ENCODE measurements around the gene CEACAM21.
"Not testable (repeated sequence)": the region's sequence is repeated elsewhere in the genome, so short reads cannot be mapped to it uniquely, and the experiment has no call there.

Gene CEACAM21

DNA sequence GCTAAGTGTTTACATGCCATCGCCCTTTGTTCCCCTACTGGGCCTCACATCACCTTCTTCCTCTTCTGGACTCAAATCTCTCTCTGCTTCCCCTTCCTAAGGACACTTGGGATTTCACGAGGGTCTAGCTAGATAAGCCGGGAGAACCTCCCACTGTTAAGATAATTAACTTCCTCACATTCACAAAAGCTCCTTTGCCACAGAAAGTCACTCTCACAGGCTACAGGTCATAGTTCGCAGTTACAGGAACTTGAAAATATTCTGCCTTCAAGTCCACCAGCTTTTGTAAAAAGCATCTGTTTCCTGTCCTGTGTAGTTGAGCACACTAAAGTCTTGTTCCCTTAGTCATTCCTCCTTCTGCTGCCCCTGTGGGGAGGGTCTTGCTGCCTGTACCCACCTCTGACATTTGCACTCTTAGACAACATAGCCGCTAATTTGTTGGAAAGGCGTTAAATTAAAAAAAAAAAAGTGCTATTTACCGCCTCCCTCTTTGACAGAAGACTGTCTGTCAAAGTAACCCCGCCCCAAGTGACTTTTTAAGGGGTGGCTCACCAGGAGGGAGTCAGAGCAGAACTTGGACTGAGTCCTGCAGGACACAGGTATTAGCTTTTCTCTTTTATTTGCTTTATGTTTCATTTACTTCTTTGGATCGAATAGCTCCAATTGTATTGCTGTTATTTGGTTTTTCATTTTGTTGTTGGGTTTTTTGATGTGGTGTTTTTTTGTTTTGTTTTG, 26.8 kb upstream of the CEACAM21 start:
- DNase-seq (ENCODE audit: low read depth in 2 of 2), result peak in 1 of 2 experiments; percentile 68

DNA sequence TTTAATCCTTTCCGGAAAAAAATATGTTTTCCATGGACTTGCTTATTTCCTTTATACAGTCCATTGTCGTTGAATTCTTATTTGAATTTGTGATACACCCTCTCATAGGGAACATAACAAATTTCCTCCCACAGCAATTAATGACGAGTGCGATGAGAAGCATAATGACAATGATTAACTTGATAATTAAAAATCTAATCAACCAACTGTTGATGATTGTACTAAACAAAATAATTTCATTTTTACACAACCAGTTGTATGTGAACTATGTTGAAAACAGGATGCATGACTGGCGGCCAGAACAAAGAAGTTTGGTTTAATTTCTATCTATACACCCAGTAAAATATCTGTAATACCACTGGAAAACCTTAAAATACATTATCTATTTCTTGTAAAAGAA, 26.1 kb upstream of the CEACAM21 start:
- DNase-seq (ENCODE audit: low read depth in 2 of 2), result no peak

DNA sequence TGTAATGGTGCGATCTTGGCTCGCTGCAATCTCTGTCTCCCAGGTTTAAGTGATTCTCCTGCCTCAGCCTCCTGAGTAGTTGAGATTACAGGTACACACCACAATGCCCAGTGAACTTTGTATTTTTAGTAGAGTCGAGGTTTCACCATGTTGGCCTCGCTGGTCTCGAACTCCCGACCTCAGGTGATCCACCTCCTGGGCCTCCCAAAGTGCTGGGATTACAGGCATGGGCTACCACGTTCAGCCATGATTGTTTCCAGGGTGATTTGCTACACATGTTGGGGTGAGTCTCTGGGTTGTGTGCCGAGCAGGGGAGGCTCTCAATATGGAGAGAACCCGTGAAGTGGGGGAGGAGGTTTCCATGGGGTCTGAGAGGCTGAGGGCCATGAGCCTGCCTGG, 24.8 kb upstream of the CEACAM21 start:
- DNase-seq (ENCODE audit: low read depth in 2 of 2), result no peak

DNA sequence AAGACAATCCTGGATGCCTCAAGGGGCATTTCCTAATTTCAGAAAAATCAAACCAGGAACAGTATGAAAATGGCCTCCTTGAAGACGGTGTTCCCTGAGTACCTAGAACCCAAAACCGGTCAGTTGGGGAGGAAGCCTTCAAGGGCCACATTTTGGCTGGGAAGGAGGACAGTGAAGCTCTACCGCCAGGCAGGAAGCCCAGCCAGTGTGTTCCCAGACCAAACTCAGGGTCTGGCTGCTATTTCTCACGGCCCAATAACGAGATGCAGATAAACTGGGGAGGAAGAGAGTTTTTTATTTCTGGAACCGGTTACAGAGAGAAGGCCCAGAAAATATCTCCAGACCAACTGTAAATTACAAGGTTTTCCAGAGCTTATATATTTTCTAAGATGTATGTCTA, 24.3 kb upstream of the CEACAM21 start:
- no peak for DNase-seq (ENCODE audit: low read depth in 2 of 2)

DNA sequence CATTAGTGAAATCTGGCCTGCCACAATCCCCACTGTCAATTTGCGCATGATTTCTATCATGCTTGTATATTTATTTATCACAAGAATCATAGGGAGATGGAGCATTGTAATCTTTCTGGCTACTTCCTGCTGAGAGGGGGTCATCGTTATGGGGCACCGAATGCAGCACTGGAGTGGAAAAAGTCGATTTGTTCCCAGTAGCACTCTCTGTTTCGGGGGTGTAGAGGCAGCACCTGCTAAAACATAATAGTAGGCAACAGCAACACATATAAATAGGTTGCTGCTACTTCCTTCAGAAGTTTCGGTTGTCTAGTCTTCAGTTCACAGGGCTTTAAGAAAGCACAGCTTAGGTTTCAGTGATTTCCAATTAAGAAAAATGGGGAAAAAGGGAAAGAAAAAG, 23.4 kb upstream of the CEACAM21 start:
- DNase-seq (ENCODE audit: low read depth in 2 of 2), result no peak

DNA sequence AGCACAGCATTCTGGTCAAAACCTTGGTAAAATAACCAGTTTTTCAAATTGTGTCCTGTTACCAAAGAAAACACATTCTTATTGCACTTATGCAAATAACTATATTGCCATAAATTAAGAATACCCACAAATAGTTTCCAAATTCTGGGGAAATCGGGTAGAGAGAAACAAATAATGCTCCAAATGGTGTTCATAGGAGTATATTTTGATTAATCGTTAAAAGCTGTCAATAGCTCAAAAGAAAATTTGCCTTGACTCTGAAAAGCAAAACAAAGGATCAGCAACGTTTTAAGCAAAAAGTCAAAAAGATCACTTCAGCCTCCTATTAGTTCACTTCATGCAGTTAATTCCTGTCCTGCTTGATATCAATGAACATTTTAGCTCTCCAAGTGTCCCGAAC, 22.2 kb upstream of the CEACAM21 start:
- no peak for DNase-seq (ENCODE audit: low read depth in 2 of 2)

DNA sequence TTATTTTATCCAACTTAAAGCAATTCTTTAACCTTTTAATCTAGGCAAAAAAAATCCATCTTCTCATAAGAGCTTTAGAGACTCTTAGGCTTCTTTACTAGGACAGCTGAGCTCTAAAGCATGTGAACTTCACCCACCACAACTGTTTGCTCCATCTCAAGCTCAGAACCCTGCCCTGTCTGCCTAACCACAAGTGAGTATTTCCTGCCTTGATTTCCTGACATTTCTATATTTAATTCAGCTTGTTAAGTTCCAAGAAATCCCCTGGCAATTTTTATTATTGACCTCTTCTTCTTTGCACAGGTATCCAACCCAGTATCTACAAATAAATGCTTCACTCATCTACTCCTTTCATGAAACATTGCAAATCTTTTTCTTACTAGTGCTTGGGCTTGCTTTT, 21.1 kb upstream of the CEACAM21 start:
- DNase-seq (ENCODE audit: low read depth in 2 of 2), result no peak

DNA sequence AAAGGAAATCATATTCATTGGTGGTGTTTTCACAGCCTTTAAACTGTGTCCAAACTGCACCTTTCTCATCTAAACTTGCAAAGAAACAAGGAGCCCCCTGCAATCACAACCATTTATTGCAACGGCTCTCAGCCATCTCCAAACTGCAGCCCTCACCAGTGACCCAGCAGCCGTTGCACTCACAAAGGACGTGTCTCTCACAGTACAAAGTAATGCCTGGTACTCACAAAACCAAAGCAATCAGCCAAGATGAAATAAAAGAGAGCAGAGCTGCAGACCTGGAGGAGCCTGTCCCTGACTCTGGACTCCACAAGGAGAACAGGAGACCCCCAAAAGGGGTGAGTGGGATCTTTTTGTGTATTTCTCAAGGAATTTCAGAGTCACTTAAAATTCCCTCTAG, 20.2 kb upstream of the CEACAM21 start:
- no peak for DNase-seq (ENCODE audit: low read depth in 2 of 2)

DNA sequence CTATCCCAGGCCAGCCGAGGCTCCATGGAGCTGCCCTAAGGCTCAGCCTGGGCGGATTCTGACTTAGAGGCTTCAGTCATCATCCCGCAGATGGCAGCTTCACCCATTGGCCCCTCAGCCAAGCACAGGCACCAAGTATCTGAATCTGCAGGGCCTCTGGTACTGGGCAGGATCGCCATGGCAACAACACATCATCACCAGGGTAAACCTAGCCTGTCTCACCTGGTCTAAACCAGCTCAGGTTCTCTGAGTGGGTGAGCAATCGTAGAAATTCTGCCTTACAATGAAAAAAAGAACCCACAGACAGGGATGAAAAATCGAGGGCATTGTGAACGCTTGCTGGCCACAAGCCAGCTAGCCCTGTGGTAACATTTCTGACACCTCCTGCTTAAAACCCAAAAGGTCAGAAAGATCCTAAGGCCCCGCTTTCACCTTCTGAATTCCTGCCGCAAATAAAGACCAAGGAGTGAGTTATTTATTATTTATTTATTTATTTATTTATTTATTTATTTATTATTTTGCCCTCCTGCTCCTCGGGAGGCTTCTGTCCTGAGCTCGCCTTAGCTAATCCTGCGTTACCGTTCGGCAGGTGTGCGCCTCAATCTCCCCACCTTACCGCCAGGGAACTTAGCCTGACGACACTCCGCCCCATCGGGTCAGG, 12.0 kb upstream of the CEACAM21 start:
- DNase-seq (ENCODE audit: low read depth in 2 of 2), result no peak

DNA sequence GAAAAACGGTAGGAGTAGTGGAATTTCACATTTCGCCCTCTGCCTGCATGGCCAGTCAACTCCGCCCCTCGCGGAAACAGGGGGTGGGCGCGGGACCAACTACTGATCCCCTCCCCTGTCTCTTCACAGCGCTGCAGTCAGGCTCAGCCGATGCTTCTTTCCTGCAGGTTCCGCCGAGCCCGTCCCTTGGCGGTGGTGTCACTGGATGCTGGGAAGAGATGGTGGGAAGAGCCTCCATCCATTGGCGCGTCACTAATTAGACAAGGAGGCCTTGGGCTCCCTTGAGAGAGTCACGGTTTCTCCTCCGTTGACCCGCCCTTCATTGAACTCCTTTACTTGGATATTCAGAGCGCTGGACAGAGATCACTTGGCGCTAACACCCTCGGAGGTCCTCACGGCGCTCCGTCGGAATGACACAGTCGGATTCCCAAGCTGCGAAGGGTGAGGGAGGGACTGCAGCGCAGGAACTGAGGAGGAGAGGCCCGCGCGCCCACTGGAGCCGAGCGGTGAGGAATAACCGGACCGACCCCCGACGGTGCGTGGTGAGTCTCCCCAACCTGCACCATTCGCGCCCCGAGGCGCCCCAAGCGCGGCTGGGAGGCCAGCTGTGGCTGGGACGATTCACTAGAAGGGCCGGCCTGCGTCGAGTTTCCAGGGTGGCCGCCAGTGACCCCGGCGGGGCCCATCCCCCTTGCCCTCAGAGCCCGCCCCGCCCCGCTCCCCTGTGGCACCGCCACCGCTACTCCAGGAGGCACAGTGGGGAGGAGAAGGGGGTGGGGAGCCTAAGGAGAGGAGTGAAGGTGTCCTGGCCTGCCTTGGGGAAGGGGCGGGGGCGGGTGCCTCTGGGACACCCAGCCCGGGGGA, 11.2 kb upstream of the CEACAM21 start:
- DNase-seq (ENCODE audit: low read depth in 2 of 2), result no peak

DNA sequence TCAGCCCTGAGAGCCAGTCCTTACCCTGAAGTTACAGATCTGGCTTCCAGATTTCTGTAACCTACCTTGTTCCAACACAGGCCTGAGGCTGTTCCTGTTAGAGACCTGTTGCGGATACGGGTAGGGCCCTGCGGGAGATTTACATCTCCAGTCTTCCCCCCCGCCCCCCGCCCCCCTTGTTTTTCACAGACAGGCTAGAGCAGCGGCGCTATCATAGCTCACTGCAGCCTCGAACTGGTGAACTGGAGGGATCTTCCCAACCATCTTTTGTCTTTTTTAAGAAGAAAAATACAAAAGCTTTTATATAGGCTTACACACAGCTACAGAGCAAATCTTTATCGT, 10.6 kb upstream of the CEACAM21 start:
- no peak for DNase-seq (ENCODE audit: low read depth in 2 of 2)

DNA sequence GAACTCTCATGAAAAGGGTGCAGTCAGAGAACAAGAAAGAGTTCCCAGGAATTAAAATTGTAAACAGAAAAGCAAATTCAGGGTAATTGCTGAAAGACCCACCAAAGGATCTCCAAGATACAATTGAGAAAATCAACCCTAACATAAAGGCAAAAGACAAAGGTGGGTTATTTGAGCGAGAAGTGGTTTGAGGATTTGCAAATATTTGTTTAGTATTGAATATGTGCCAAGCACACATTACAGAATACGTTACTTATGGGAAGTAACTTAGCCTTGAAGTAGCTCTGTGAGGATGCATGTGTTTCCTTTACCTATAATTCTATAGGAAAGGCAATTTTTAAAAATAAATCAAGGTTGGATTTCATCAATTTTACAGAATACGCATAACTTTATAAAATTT, 10.0 kb upstream of the CEACAM21 start:
- DNase-seq (ENCODE audit: low read depth in 2 of 2), result no peak

DNA sequence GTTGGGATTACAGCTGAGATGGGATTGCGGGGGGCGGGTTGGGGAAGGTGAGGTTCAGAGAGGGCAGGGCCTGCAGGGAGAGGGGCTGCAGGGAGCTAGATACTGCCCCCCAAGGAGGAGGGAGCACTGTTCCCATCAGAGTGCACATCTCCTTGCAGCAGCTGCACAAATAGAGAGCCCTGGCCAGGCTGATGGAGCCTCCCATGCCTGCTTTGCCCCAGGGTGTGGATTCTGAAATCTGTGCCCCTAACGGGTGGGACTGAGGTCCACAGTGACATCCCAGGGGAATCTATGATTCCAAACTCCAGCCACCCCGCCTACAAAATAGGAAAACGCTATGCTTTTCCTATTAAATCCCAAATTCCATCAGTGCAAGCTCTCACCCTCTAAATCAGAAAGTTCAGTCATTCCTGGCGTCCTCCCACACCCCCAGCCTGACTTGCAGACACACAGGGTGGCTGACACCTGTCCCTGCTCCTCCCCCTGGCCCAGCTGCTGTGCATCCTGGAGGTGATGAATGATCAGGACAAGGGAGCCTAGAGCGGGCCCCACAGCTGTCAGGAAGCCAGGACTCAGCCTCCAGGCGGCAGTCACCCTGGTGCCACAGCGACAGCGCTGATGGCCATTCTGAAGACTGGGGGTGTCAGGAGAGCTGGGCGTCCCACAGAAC, 6.3 kb upstream of the CEACAM21 start:
- DNase-seq (ENCODE audit: low read depth in 2 of 2), result no peak

DNA sequence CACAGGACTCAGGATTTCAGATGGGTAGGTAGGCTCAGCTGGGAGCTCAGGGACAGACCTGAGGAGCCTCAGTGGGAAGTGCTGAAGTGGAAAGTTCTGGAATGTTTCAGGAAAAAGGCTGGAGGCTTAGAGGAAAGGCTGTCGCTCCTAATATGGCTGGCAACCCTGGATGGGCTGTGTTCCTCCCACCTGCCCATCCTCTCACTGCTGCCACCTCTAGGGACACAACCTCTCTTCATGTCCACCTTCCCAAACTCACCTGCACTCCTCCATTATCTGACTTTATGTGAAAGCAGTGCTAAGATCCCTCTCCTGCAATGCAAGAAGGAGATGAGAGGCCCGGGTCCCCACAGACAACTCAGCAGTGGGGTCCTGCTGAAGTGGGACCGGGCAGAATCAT, 5.8 kb upstream of the CEACAM21 start:
- no peak for DNase-seq (ENCODE audit: low read depth in 2 of 2)

DNA sequence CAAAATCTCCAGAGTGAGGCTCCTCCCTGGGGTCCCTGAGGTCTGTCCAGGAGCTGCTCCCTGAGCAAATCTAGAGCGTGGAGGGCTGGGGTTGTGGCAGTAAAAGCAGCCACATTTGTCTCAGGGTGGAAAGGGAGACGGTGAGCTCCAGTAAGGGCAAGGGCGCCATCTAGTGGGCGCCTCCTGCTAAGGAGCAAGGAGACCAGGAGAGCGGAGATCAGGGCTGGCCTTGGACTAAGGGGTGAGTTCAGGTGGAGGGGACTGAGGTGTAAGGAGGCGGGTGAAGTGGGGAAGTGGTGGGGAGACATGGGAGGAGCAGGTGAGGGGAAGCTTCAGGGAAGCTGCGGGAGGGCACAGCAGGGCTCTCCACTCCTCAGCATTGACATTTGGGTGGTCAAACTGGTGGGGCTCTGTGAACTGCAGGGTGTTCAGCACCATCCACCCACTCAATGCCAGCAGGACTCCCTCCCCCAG, 5.3 kb upstream of the CEACAM21 start:
- peak; percentile 67 to 86 for DNase-seq (ENCODE audit: low read depth in 2 of 2)

DNA sequence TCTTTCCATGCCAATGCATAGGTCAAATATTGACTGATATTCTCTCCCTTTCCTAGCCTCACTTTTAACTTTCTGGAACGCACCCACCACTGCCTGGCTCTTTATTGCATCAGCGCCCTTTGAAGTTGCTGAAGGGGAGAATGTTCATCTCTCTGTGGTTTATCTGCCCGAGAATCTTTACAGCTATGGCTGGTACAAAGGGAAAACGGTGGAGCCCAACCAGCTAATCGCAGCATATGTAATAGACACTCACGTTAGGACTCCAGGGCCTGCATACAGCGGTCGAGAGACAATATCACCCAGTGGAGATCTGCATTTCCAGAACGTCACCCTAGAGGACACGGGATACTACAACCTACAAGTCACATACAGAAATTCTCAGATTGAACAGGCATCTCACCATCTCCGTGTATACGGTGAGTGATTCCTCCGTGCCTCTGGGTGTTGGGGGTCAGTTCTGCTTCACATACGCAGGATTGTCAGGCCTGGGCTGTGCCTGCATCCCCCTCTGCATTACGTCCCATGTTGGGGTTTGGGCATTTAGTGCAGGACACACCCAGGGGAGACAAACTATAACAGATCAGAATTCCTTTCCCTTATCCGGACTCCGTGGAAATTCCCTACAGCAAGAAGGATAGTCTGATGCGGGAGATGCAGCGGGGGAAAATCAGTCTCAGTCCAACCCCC, 1.3 kb downstream of the CEACAM21 start:
- DNase-seq (ENCODE audit: low read depth in 2 of 2), result no peak

DNA sequence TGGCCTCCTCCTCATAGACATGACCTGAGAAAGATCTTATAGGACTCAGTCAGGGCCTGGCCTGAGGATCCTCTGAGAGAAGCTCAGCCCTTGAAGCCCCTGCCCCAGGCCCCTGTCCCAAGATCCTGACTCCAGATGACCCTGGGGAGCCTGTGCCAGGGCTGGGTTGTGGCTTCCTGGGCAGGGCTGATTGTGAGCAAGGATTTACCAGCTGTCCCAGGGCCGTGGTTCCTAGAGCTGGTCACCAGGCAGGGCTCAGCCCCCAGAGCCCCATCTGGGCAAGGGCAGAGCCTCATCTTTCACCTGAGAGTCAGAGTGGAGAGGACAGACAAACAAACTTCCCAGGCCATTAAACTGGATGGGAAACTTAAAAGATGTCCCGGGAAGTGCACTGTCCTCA, 1.9 kb downstream of the CEACAM21 start:
- no peak for DNase-seq (ENCODE audit: low read depth in 2 of 2)

DNA sequence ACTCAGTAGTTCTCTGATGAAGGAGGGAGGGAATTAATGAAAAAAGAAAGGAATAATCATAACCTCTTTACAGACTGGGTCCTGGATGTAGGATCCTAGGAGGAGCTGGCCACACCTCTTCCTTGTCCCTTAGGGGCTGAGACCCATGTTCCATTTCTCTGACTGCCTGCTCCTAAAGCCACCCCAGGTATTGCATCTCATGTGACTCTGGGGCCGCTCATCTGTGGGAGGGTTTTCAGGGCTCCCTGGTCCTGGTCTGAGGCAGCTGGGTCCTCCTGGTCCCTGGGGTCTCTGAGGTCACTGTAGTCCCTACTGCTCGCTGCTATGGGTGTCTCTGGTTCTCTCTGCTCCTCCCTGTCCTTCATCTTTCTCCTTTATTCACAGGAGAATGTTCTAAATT, 2.9 kb downstream of the CEACAM21 start:
- no peak for DNase-seq (ENCODE audit: low read depth in 2 of 2)

DNA sequence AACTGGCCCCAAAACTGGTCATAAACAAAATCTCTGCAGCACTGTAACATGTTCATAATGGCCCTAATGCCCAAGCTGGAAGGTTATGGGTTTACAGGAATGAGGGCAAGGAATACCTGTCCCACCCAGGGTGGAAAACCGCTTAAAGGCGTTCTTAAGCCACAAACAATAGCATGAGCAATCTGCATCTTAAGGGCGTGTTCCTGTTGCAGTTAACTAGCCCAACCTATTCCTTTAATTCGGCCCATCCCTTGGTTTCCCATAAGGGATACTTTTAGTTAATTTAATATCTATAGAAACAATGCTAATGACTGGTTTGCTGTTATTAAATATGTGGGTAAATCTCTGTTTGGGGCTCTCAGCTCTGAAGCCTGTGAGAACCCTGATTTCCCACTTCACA, 5.1 kb downstream of the CEACAM21 start:
- not testable (repeated sequence) for DNase-seq (ENCODE audit: low read depth in 2 of 2)

DNA sequence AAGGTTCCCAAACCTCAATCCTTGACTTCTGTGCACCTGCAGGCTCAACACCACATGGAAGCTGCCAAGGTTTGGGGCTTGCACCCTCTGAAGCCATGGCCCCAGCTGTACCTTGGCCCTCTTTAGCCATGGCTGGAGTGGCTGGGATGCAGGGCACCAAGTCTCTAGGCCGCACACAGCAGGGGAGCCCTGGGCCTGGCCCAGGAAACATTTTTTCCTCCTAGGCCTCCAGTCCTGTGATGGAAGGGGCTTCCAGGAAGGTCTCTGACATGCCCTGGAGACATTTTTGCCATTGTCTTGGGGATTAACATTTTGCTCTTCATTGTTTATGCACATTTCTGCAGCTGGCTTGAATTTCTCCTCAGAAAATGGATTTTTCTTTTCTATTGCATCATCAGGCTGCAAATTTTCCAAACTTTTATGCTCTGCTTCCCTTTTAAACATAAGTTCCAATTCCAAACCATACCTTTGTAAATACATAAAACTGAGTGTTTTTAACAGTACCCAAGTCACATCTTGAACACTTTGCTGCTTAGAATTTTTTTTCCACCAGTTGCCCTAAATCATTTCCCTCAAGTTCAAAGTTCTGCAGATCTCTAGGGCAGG, 6.7 kb downstream of the CEACAM21 start:
- DNase-seq (ENCODE audit: low read depth in 2 of 2), result not testable (repeated sequence)

DNA sequence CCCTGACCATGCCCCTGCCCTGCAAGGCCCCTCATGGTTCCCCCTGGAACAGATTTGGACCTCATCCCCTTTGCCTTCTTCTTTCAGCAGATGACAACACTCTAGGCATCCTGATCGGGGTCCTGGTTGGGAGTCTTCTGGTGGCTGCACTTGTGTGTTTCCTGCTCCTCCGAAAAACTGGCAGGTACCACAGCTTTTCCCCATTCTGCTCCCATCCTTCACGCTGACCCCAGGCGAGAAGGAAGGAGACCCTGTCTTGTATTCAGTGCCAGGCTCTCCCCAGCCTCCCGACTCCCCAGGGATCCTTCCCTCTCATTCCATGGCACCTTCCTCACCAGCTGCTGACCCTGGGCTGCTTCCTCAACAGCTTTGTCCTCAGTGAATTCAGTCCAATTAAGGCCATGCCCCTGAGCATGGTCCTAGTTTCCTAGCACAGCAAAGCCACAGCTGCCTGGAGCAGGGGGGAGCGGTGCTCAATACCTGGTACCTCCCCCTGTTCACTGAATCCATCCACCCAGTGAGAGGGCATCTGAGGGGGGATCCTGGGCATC, 8.4 kb downstream of the CEACAM21 start:
- no peak for DNase-seq (ENCODE audit: low read depth in 2 of 2)
